CD4-positive, alpha-beta T cell treated with Interleukin-17A for 4 hours (primary cell): Measurements from ENCODE around the gene PRKCE.
A peak's percentile ranks its signal among the peaks of the same experiment; 100 is the strongest.
"Not testable (repeated sequence)": the region's sequence is repeated elsewhere in the genome, so short reads cannot be mapped to it uniquely, and the experiment has no call there.

Source experiments
- DNase-seq: peaks from one replicate; pipeline ENCODE4 v3.0.0-alpha.2; 2020; ENCODE audit warnings: mixed read lengths

PRKCE gene

DNA sequence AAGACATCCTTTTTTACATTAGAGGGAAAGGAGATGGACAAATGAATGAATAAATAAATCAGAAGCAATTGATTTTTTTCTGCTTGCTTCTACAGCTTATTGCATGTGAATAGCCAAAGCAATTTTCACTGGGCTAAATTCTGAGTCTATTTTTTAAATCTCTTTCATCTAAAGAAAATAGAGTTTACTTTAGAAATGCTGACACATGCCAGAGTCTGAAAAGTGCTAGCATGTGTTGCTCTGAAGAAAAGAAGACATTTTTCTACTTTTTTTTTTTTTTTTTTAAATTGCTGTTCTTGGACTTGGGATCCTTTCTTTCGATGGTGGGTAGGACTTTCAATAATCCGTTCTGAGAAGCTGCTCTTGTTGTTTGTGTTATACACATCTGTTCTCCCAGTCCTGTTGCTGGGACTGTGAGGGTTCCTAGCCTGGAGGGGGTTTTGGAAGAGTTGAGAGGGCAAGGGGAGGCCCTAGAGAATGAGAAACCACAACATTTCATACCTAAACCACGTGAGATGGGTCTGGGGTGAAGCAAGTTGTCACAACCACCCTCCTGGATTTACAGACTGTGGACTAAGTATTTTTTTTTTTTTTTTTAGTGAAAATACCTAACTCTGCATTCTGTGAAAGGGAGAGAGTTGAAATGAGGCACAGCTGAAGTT is 193.5 kb downstream of the PRKCE start:
- no peak for DNase-seq

GRCh38 chr2:45845566-45845965 is 194.1 kb downstream of the PRKCE start:
- no peak for DNase-seq

DNA sequence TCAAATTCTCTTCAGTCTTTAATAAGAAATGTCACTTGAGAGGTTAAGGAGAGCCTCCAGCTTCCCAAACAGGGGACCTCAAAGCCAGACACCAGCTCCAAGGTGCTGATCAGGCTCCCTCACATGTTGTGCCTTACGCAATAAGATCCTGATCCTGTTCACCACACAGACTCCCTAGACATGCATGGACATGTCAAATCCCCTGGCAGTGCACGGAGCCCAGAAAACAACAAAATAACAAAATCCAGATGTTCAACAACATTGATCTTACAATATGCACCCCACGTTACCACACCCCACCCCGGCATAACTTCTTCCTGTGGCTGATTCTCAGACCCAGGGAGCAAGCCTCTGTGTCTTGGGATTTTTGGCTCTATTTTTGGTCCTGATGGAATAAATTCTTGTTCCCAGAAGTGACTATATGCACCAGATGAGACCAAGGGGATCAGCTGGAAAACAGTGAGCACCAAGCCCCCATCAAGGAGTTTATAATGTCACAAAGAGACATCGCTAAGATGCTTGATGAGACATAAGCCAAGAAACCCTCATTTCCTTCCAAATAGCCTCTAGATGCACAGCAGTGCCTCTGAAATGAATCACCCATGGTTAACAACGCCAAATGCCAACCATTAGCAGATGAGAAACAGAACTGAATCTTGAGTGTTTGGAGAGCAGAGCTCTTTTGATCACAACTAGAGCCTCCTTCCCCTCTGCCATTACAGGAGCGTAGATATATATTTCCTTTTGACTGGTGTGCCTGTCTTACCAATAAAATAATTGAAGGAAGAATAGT is 198.2 kb downstream of the PRKCE start:
- DNase-seq = no peak

DNA sequence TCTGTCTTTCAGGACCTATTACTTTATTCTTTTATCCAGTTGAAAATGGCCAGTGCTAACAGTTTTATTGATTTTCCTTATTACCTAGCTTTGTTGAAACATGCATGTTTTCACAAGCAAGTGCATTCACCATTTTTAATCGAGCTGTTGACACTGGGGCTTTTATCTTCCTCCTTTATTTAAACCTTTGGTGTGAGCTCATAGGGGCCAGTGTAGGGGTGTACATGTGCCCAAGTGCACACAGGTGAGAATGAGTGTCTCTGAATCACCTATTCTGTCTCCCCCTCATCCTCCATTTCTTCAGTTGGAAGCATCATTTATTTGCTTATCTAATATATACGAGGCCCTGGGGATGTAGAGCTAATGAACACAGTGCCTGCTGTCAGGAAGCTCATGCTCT is 199.1 kb downstream of the PRKCE start:
- no peak for DNase-seq

- no peak for DNase-seq
These were observed 199.6 kb downstream of the PRKCE start for GRCh38 chr2:45851111-45851510.

GRCh38 chr2:45851576-45852304 is 200.3 kb downstream of the PRKCE start:
- no peak for DNase-seq

DNA sequence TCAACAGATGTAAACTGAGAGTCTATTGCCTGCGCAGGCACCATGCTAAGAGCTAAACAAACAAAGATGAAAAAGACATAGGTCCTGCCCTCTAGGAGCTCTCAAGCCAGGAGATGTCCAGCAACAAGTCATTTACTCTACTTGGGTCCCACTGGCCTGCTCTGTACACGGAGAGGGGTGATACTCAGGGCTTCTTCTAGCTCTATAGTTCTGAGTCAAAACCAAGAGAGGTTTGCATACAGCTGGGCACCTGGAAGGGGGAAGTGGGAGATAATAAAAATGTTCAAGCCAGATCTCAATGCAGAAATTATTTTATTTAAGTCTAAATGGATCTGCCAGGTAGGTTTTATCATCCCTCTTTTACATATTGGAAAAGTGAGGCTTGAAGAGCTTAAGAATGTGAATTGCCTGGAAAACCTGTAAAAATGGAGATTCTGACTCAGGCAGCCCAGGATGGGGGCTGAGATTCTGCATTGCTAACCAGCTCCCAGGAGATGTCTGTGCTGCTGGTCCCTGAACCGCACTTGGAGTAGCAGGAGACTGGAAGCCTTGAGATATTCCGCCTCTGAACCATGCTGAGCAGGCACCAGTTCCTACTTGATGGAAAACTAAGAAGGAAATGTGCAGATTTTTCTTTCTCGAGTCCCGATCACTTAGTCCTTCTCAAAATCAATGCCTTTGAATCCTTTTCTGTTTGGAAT is 201.1 kb downstream of the PRKCE start:
- no peak for DNase-seq

DNA sequence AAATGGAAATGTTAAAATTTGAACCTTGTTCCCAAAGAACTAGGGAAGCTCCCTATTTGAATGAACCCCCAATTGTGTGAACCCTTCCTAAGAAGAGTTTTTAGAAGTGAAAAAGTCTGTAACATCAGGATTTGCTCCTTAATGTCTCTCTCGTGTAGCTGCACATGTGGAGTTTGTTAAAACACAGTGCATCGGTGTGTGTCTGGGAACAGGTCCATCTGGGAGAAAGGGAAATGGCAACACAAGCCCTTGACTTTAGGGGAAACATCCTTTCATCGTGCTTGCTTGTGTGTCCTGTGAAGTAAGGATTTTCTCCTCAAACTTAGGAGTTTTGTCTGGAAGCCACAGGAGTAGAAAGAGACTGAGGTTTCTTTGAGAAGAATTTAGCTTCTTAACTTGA is 203.9 kb downstream of the PRKCE start:
- DNase-seq = no peak

DNA sequence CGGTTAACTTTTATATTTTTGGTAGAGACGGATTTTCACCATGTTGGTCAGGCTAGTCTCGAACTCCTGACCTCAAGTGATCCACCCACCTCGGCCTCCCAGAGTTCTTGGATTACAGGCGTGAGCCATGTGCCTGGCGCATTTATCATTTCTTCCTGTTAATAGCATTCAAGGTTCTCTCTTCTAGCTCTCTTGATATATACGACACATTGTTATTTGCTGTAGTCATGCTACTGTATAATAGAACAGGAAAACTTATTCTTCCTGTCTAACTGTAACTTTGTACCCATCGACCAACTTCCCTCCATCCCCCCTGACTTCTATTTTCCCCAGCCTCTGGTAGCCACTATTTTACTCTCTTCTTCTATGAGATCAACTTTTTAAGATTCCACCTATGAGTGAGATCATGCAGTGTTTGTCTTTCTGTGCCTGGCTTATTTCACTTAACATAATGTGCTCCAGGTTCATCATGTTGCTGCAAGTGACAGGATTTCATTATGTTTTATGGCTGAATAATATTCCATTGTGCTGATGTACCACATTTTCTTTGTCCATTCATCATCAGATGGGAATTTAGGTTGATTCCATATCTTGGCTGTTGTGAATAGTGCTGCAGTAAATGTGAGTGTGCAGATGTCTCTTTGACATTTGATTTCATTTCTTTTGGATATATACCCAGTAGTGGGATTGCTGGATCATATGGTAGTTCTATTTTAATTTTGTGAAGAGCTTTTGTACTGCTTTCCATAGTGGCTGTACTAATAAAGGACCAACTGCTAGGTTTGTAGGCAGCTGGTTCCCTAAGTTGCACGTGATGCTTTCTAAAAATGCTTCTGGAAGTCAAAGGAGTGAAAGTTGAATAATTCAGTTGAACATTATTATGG is 205.2 kb downstream of the PRKCE start:
- no peak for DNase-seq

DNA sequence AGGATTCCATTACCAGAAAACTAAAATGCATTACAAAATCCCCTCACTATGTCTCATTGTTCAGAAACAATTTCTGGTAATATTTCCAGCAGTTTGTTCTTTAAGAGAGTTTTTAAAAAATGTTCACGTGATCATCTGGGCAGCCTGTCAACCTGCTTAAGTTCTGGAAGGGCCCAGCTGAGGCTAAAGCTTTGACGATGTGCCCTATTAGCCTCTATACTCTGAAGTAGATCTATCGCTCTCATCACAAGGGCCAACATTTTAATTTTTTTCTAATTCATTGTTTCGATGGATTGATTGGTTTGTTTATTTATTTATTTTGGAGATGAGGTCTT is 205.8 kb downstream of the PRKCE start:
- DNase-seq = no peak

DNA sequence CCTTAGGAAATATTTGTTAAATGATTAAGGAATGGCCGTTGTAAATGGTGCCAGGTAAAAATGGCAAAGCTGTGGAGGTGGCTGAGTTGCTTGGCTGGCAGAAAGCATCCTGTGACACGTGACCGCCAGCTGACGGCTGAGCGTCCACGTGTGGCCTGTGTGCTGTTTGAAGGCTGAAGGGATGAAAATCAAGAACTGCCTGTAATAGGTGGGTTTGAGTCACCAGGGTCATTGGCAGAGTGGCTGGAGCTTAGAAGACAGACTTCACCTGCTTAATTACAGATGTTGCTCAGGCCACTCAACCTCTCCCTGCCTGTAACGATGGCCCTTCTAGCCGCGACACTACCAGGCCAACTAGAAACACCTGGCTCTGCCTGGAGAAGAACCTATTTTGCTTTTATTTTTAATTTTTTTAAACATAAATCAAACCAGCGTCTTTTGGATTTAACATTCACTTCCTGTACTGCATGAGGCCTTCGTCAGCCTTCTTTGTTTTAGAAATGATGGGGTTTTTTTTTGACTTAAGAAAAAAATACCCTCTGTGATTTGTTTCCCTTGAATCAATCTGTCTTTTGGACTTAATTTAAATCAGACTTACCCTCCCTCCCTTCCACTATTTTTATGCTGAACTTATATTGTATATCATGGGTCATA is 206.5 kb downstream of the PRKCE start:
- DNase-seq = no peak

GRCh38 chr2:45858872-45859271 is 207.4 kb downstream of the PRKCE start:
- DNase-seq = not testable (repeated sequence)

DNA sequence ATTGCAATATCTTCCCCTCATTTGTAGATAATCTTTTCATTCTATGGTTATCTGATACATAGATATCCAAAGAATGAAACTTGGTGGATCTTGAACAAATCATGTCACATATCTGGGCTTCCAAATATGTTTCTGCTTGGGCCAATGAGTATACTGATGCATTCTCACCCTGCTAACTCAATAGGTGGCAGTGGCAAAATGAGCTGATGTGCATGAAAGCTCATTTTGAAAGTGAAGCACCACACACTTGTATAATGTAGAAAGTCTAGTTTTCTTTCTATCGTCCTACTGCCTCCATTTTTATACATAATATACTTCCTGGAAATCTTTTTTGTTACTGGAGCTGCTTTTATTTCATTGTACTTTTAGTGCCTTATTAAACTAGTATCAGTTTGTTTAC is 208.2 kb downstream of the PRKCE start:
- no peak for DNase-seq

GRCh38 chr2:45860136-45861121 is 209.0 kb downstream of the PRKCE start:
- DNase-seq = peak; percentile 30

GRCh38 chr2:45862843-45863242 is 211.4 kb downstream of the PRKCE start:
- DNase-seq = no peak

GRCh38 chr2:45864121-45864520 is 212.6 kb downstream of the PRKCE start:
- DNase-seq = no peak

GRCh38 chr2:45867349-45867748 is 215.9 kb downstream of the PRKCE start:
- no peak for DNase-seq

DNA sequence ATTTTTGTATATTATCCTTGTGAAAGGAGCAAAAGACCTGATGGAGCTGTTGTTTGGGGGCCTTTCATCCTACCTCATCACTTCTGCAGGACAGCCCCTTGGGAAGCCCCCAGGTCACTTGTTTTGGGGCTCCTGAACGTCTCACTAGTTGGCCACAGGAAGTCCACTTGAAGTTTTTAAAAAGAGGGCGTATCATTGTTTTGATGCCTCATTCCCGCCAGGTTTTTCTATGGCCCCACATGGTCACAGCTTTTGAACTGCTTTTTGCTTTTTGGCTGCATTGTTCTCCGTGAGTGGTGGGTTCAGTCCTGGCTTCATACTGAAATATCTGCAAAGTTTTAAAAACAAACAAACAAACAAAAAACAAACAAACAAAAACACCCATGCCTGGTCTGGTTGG is 216.3 kb downstream of the PRKCE start:
- no peak for DNase-seq

- DNase-seq = no peak
These were observed 217.7 kb downstream of the PRKCE start for GRCh38 chr2:45869165-45869501.

GRCh38 chr2:45871025-45871424 is 219.6 kb downstream of the PRKCE start:
- no peak for DNase-seq

- DNase-seq = no peak
These were observed 220.1 kb downstream of the PRKCE start for GRCh38 chr2:45871541-45871940.
